Measurements from ENCODE around the gene CAMKK1. TPM values are rescaled to one million over a fixed set of nuclear protein-coding genes. Genes with fewer than 3 reads are reported as not detected.

CAMKK1 gene
- total RNA-seq, 1 donor from 2014 or later, result 3.8 TPM

- Histone ChIP-seq H3K27ac (ENCODE audit: low read depth, low read length) (no peak overlapping the region), H2AFZ (ENCODE audit: low read depth, low read length) (peak overlapping the region; percentile 76), H3K4me1 (ENCODE audit: insufficient read depth, low read length) (peaks cover 57% of the 10 kb centered on the region), H3K4me3 (ENCODE audit: insufficient read depth, low read depth, low read length) (peak overlapping the region; percentile 63), H3K4me2 (ENCODE audit: low read length) (peak overlapping the region; percentile 90), H4K20me1 (ENCODE audit: insufficient read depth, low read length) (peaks cover 4% of the 10 kb centered on the region), H3K9me3 (ENCODE audit: insufficient read depth, low read depth, low read length) (no peaks in the 10 kb centered on the region), H3K36me3 (ENCODE audit: insufficient read depth, low read length) (no peaks in the 10 kb centered on the region), H3K27me3 (ENCODE audit: insufficient read depth, low read length) (no peaks in the 10 kb centered on the region), H3K9ac (ENCODE audit: low read length) (peak overlapping the region; percentile 74), H3K79me2 (ENCODE audit: insufficient read depth, low read length) (peaks cover 24% of the 10 kb centered on the region)
- Mint-ChIP-seq H3K27ac (ENCODE audit: unreplicated experiment) (peak overlapping the region; percentile 51), H3K4me1 (ENCODE audit: low read depth, unreplicated experiment) (peaks cover 35% of the 10 kb centered on the region), H3K36me3 (ENCODE audit: low read depth, unreplicated experiment) (no peaks in the 10 kb centered on the region), H3K27me3 (ENCODE audit: low read depth, unreplicated experiment) (no peaks in the 10 kb centered on the region), H3K4me3 (ENCODE audit: unreplicated experiment) (peak overlapping the region; percentile 84), H3K9me3 (ENCODE audit: unreplicated experiment) (no peaks in the 10 kb centered on the region)
- TF ChIP-seq CTCF (IDR thresholded peaks at IDR 0.05; ENCODE audit: insufficient read depth, low read depth, low read length) (no peak), EZH2 (IDR thresholded peaks at IDR 0.05; ENCODE audit: insufficient read depth, low read length) (no peak)
- DNase-seq (ENCODE audit: low read depth) (no peak), FAIRE-seq (no peak)
Observed at GRCh38 chr17:3891626-3892094, 1.2 kb downstream of the CAMKK1 start.

DNA sequence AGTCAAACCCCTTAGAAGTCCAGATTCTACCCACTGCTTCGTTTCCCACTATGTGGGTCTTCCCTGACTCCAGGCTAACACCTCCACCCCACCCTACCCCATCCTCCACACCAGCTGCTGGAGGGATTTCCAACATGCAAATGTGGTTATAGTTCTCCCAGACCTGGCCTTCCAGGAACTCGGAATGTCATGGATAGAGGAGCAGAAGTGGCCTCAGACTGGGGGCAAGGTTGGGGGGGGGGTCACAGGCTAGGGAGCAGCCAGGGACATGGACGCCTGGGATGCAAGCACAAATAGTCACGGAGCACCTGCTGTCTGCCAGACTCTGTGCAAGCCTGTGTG lies 2.0 kb downstream of the CAMKK1 start:
- H3K4me1 Mint-ChIP-seq (ENCODE audit: low read depth, unreplicated experiment), result peaks cover 42% of the 10 kb centered on the region
- H3K79me2 ChIP-seq (ENCODE audit: insufficient read depth, low read length), result peaks cover 27% of the 10 kb centered on the region
- peaks cover 4% of the 10 kb centered on the region for H4K20me1 ChIP-seq (ENCODE audit: insufficient read depth, low read length)
- H3K36me3 ChIP-seq (ENCODE audit: insufficient read depth, low read length), result no peaks in the 10 kb centered on the region
- H3K4me3 Mint-ChIP-seq (ENCODE audit: unreplicated experiment), result no peak overlapping the region
- no peaks in the 10 kb centered on the region for H3K9me3 Mint-ChIP-seq (ENCODE audit: unreplicated experiment)
- TF ChIP-seq EZH2 (IDR thresholded peaks at IDR 0.05; ENCODE audit: insufficient read depth, low read length), result no peak
- TF ChIP-seq CTCF (IDR thresholded peaks at IDR 0.05; ENCODE audit: insufficient read depth, low read depth, low read length), result no peak
- peak overlapping the region; percentile 90 for H3K4me2 ChIP-seq (ENCODE audit: low read length)
- H3K27me3 ChIP-seq (ENCODE audit: insufficient read depth, low read length), result no peaks in the 10 kb centered on the region
- peaks cover 65% of the 10 kb centered on the region for H3K4me1 ChIP-seq (ENCODE audit: insufficient read depth, low read length)
- H3K27me3 Mint-ChIP-seq (ENCODE audit: low read depth, unreplicated experiment), result no peaks in the 10 kb centered on the region
- H2AFZ ChIP-seq (ENCODE audit: low read depth, low read length), result no peak overlapping the region
- H3K9me3 ChIP-seq (ENCODE audit: insufficient read depth, low read depth, low read length), result no peaks in the 10 kb centered on the region
- H3K36me3 Mint-ChIP-seq (ENCODE audit: low read depth, unreplicated experiment), result peaks cover 2% of the 10 kb centered on the region
- peak overlapping the region; percentile 88 for H3K27ac ChIP-seq (ENCODE audit: low read depth, low read length)
- H3K9ac ChIP-seq (ENCODE audit: low read length), result peak overlapping the region; percentile 78
- H3K4me3 ChIP-seq (ENCODE audit: insufficient read depth, low read depth, low read length), result no peak overlapping the region
- DNase-seq (ENCODE audit: low read depth), result no peak
- FAIRE-seq, result no peak
- peak overlapping the region; percentile 63 for H3K27ac Mint-ChIP-seq (ENCODE audit: unreplicated experiment)

- H3K27ac Mint-ChIP-seq (ENCODE audit: unreplicated experiment), result peak overlapping the region; percentile 63
- H3K9ac ChIP-seq (ENCODE audit: low read length), result peak overlapping the region; percentile 78
- H2AFZ ChIP-seq (ENCODE audit: low read depth, low read length), result peak overlapping the region; percentile 50
- H3K36me3 ChIP-seq (ENCODE audit: insufficient read depth, low read length), result no peaks in the 10 kb centered on the region
- peaks cover 2% of the 10 kb centered on the region for H3K36me3 Mint-ChIP-seq (ENCODE audit: low read depth, unreplicated experiment)
- peak overlapping the region; percentile 28 for H3K4me3 Mint-ChIP-seq (ENCODE audit: unreplicated experiment)
- peaks cover 27% of the 10 kb centered on the region for H3K79me2 ChIP-seq (ENCODE audit: insufficient read depth, low read length)
- DNase-seq (ENCODE audit: low read depth) (peak; percentile 85), FAIRE-seq (no peak)
- peak overlapping the region; percentile 90 for H3K4me2 ChIP-seq (ENCODE audit: low read length)
- no peaks in the 10 kb centered on the region for H3K27me3 ChIP-seq (ENCODE audit: insufficient read depth, low read length)
- peaks cover 70% of the 10 kb centered on the region for H3K4me1 ChIP-seq (ENCODE audit: insufficient read depth, low read length)
- no peaks in the 10 kb centered on the region for H3K27me3 Mint-ChIP-seq (ENCODE audit: low read depth, unreplicated experiment)
- TF ChIP-seq EZH2 (IDR thresholded peaks at IDR 0.05; ENCODE audit: insufficient read depth, low read length) (peak; percentile 10), CTCF (IDR thresholded peaks at IDR 0.05; ENCODE audit: insufficient read depth, low read depth, low read length) (no peak)
- no peaks in the 10 kb centered on the region for H3K9me3 ChIP-seq (ENCODE audit: insufficient read depth, low read depth, low read length)
- peaks cover 9% of the 10 kb centered on the region for H4K20me1 ChIP-seq (ENCODE audit: insufficient read depth, low read length)
- peak overlapping the region; percentile 88 for H3K27ac ChIP-seq (ENCODE audit: low read depth, low read length)
- peaks cover 44% of the 10 kb centered on the region for H3K4me1 Mint-ChIP-seq (ENCODE audit: low read depth, unreplicated experiment)
- peak overlapping the region; percentile 0 for H3K4me3 ChIP-seq (ENCODE audit: insufficient read depth, low read depth, low read length)
- H3K9me3 Mint-ChIP-seq (ENCODE audit: unreplicated experiment), result no peaks in the 10 kb centered on the region
Observed at GRCh38 chr17:3890082-3890877, 2.6 kb downstream of the CAMKK1 start.

Measured in astrocyte (in vitro differentiated cells and primary cell).